Measurements from ENCODE around the gene CCDC187.

The CCDC187 gene

DNA sequence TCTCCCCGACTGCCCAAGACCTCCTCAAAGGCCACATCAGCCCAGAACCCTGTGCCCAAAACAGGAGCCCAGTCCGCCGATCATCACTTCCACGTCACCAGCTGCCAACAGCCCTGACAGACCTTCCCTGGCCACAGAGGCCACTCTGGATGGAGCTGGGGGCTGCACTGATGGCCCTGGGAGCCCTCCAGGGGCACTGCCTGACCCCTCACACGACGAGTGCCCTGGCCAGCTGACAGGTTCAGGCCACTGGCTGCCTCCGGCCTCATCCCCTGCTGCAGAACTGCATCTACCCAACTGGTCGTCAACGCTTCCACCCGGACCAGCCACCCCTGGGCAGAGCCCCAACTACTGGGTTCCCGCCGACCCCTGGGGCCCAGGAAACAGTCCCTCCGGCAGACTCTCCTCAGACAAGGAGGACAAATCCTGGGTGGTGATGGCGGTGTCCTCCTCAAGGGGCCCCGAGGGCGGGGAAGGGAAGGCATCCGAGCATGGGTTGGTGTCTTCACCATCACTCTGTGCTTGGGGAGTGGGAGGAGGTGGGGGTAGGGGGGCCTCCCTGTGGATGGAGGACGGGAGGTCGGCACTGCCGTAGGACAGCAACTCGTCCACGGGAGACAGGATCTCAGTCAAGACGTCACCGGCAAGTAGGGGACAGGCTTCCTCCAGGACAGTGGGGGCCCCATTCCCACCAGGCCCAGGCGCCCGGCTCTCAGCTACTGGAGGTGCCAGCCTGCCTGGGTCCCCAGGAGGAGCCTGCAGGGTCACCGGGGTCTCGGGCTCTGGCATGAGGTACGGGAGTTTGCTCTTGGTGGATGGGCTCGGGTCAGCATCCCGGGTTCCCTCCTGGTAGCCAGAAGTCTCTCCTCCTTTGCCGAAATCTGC is 50.4 kb downstream of the CCDC187 start:
- Histone ChIP-seq H3K9me3 (ENCODE audit: control insufficient read depth, insufficient read depth, low read length) (no peaks in the 10 kb centered on the region), H3K79me2 (ENCODE audit: control insufficient read depth, low read length) (no peaks in the 10 kb centered on the region), H3K4me2 (ENCODE audit: low read length) (no peak overlapping the region), H3K27me3 (ENCODE audit: control insufficient read depth, low read length) (no peaks in the 10 kb centered on the region; the same call in 1 of the 2 replicates), H3K27ac (ENCODE audit: low read depth, low read length) (no peak overlapping the region), H4K20me1 (ENCODE audit: control insufficient read depth, insufficient read depth, low read depth, low read length) (no peaks in the 10 kb centered on the region), H3K36me3 (ENCODE audit: control insufficient read depth, low read length) (no peaks in the 10 kb centered on the region), H3K9me2 (replicated peaks; ENCODE audit: control insufficient read depth, low read length) (no peaks in the 10 kb centered on the region), H3F3A (ENCODE audit: control insufficient read depth, insufficient read depth) (no peaks in the 10 kb centered on the region), H3K4me3 (ENCODE audit: low read length) (no peak overlapping the region), H3K4me1 (ENCODE audit: control insufficient read depth, low read length) (no peaks in the 10 kb centered on the region)
- TF ChIP-seq CTCF (IDR thresholded peaks at IDR 0.05; ENCODE audit: low read depth, low read length, poor library complexity, severe bottlenecking) (no peak), EZH2phosphoT487 (IDR thresholded peaks at IDR 0.05; ENCODE audit: borderline replicate concordance, low read length) (no peak)

DNA sequence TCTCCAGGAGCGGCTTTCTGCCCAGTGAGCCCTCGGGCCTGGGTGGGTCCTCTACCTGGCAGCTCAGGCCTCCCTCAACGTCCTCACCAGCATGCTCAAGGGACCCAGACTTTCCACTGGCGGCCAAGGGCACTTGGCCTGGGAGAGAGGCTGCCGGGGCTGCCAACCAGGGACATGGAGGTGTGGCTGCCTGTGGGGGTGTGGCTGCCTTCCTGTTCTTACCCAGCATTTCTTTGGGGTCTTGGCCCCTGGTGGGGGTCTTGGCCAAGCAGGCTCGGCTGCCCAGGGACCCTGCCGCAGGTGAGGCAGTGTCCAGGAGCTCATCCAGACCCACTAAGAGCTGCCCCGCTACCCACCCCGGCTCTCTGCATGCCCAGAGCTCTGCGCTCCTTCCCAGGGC is 51.0 kb downstream of the CCDC187 start:
- Histone ChIP-seq H4K20me1 (ENCODE audit: control insufficient read depth, insufficient read depth, low read depth, low read length) (no peaks in the 10 kb centered on the region), H3K4me1 (ENCODE audit: control insufficient read depth, low read length) (no peaks in the 10 kb centered on the region), H3F3A (ENCODE audit: control insufficient read depth, insufficient read depth) (no peaks in the 10 kb centered on the region), H3K9me3 (ENCODE audit: control insufficient read depth, insufficient read depth, low read length) (no peaks in the 10 kb centered on the region), H3K27me3 (ENCODE audit: control insufficient read depth, low read length) (no peaks in the 10 kb centered on the region; the same call in 1 of the 2 replicates), H3K79me2 (ENCODE audit: control insufficient read depth, low read length) (no peaks in the 10 kb centered on the region), H3K4me3 (ENCODE audit: low read length) (no peak overlapping the region), H3K9me2 (replicated peaks; ENCODE audit: control insufficient read depth, low read length) (no peaks in the 10 kb centered on the region), H3K4me2 (ENCODE audit: low read length) (no peak overlapping the region), H3K27ac (ENCODE audit: low read depth, low read length) (no peak overlapping the region), H3K36me3 (ENCODE audit: control insufficient read depth, low read length) (no peaks in the 10 kb centered on the region)
- TF ChIP-seq EZH2phosphoT487 (IDR thresholded peaks at IDR 0.05; ENCODE audit: borderline replicate concordance, low read length), result no peak
- TF ChIP-seq CTCF (IDR thresholded peaks at IDR 0.05; ENCODE audit: low read depth, low read length, poor library complexity, severe bottlenecking), result no peak

- Histone ChIP-seq H3F3A (ENCODE audit: control insufficient read depth, insufficient read depth) (no peaks in the 10 kb centered on the region), H3K9me2 (replicated peaks; ENCODE audit: control insufficient read depth, low read length) (no peaks in the 10 kb centered on the region), H3K4me1 (ENCODE audit: control insufficient read depth, low read length) (no peaks in the 10 kb centered on the region), H3K4me2 (ENCODE audit: low read length) (no peak overlapping the region), H3K27me3 (ENCODE audit: control insufficient read depth, low read length) (no peaks in the 10 kb centered on the region; the same call in 1 of the 2 replicates), H3K27ac (ENCODE audit: low read depth, low read length) (no peak overlapping the region), H3K79me2 (ENCODE audit: control insufficient read depth, low read length) (no peaks in the 10 kb centered on the region), H3K9me3 (ENCODE audit: control insufficient read depth, insufficient read depth, low read length) (no peaks in the 10 kb centered on the region), H3K4me3 (ENCODE audit: low read length) (no peak overlapping the region), H4K20me1 (ENCODE audit: control insufficient read depth, insufficient read depth, low read depth, low read length) (no peaks in the 10 kb centered on the region), H3K36me3 (ENCODE audit: control insufficient read depth, low read length) (no peaks in the 10 kb centered on the region)
- TF ChIP-seq EZH2phosphoT487 (IDR thresholded peaks at IDR 0.05; ENCODE audit: borderline replicate concordance, low read length), result no peak
- TF ChIP-seq CTCF (IDR thresholded peaks at IDR 0.05; ENCODE audit: low read depth, low read length, poor library complexity, severe bottlenecking), result no peak
Measured at GRCh38 chr9:136252281-136252680, 51.6 kb downstream of the CCDC187 start.
